Adrenal gland (tissue), 5 donors: ENCODE results near the gene NAALADL2.

Experiments used
- POLR2A ChIP-seq, 2 donors: fragments of 450-650 bp; IDR thresholded peaks; one replicate each; pipeline ENCODE4 v1.6.1; 2017; ENCODE audit warnings: antibody characterized with exemption in 2 of 2, mild to moderate bottlenecking in 2 of 2, moderate library complexity in 1 of 2
- TF ChIP-seq, protein P1 (sequence below), 6 experiments: fragments of 450-650 bp in 4 of 6; fragments of 200-600 bp in 2 of 6; sonication (generic) in 1 of 6; IDR thresholded peaks; 1 replicate in 5 of 6; 2 replicates in 1 of 6; pipeline versions ENCODE4 v1.5.1 to v1.8.0; 2016 to 2021; ENCODE audit warnings: antibody characterized with exemption in 6 of 6, mild to moderate bottlenecking in 2 of 6, moderate library complexity in 1 of 6
- donor health status: DM: no; HTN: no; CAD: no.

DNA sequence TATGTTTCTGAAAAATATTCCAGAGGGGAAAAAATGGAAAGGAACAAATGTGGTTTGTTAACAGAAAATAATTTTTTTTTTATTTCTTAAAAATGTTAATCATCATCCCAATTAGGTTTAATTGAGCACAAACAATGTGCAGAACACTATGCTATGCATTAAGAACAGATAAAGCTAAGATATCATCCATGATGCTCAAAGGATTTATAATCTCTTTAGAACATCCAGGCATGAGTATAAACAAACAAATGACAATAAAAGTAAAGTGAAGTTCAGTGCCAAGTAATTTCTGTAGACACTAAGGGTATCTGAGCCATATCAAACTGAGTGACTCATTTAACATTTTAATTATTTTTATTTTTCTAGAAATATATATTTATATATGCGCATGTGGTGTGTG lies 732.2 kb downstream of the NAALADL2 start:
- TF ChIP-seq, protein P1, sequence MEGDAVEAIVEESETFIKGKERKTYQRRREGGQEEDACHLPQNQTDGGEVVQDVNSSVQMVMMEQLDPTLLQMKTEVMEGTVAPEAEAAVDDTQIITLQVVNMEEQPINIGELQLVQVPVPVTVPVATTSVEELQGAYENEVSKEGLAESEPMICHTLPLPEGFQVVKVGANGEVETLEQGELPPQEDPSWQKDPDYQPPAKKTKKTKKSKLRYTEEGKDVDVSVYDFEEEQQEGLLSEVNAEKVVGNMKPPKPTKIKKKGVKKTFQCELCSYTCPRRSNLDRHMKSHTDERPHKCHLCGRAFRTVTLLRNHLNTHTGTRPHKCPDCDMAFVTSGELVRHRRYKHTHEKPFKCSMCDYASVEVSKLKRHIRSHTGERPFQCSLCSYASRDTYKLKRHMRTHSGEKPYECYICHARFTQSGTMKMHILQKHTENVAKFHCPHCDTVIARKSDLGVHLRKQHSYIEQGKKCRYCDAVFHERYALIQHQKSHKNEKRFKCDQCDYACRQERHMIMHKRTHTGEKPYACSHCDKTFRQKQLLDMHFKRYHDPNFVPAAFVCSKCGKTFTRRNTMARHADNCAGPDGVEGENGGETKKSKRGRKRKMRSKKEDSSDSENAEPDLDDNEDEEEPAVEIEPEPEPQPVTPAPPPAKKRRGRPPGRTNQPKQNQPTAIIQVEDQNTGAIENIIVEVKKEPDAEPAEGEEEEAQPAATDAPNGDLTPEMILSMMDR (IDR thresholded peaks at IDR 0.05) = no peak
- no peak for TF ChIP-seq POLR2A (IDR thresholded peaks at IDR 0.05)
